GM19372 (cell line): ENCODE data around the gene TRPM3.
"Not testable (repeated sequence)": the region's sequence is repeated elsewhere in the genome, so short reads cannot be mapped to it uniquely, and the experiment has no call there.

Source experiments
- ATAC-seq: cut with Tn5 transposase; IDR thresholded peaks from one replicate; pipeline ENCODE4 v1.9.1; 2021; ENCODE audit warnings: mild to moderate bottlenecking, low read depth, moderate library complexity; ENCODE audit not compliant: unreplicated experiment

The TRPM3 gene

GRCh38 chr9:70791936-70792335 is 329.5 kb downstream of the TRPM3 start:
- no peak for ATAC-seq

DNA sequence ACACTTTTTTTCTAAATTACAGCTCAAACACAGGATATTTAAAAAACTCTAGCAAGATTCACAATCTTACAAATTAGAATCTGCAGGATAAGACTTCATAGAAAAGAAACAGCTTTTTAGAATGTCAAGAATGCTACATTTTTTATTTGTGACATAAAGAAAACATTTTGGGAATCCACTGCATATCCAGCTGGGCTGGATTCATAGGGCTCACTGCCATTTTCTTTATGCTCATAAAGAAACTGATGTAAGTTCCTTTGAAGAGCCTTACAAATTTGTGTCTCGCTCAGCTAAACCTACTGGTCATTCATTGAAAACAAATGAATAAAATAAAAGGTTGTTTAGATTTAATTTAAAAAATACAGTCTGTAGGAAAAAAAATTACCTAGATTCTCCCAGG is 332.3 kb downstream of the TRPM3 start:
- no peak for ATAC-seq

GRCh38 chr9:70784456-70784855 is 337.0 kb downstream of the TRPM3 start:
- ATAC-seq: no peak

GRCh38 chr9:70778568-70778967 is 342.9 kb downstream of the TRPM3 start:
- no peak for ATAC-seq

DNA sequence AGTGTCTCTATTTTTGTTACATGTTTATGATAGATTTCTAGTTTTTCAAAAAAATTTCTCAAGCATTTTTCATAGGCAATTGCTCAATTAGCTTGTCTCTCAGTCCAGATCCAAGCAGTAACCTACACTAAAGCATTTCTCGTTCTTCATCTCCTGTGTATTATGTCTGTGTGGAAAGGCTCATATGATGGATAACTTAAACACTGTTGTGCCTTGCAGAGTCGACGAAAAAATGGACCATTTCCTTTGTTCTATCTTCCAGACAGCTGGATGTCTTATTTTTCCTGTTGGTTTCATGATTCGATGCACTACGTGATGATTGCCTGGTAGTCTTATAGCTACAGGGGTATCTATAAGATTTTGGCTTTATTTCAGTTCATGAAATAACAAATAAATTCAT is 347.8 kb downstream of the TRPM3 start:
- no peak for ATAC-seq

DNA sequence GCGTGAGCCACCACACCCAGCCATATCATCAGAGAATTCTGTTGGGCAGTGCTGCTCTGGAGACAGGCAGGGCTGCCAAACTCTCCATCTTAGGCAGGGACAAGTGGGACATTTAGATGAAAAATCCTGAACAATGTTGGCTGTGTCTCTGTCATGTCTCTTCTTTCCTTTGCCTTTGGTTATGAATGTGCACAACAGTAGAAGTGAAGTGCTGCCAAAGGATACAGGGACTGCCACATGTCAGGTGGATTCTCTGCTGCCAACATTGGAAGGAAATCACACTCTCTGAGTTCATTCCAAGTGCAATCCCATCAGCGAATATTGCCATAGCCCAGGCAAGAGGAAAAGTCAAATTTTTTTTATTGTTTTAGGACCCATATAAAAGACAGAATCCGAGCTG is 348.8 kb downstream of the TRPM3 start:
- ATAC-seq: no peak

DNA sequence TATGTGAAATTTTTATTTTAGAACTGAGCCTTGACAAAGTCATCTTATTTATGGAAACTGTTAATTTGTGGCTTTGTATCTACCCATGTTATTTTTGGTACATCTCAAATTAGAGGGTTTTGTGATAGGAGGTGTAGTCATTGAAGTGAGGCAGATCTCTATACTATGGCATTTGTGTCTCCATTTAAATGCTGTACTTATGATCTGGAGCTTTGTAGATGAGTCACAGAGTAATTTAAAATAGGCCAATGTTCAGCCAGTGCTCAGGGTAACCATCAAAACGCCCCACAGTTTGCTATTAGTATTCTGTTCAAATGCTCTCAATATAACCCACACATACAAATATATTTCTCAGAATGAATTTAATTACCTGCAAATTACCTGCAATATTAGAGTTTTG is 355.5 kb downstream of the TRPM3 start:
- no peak for ATAC-seq

DNA sequence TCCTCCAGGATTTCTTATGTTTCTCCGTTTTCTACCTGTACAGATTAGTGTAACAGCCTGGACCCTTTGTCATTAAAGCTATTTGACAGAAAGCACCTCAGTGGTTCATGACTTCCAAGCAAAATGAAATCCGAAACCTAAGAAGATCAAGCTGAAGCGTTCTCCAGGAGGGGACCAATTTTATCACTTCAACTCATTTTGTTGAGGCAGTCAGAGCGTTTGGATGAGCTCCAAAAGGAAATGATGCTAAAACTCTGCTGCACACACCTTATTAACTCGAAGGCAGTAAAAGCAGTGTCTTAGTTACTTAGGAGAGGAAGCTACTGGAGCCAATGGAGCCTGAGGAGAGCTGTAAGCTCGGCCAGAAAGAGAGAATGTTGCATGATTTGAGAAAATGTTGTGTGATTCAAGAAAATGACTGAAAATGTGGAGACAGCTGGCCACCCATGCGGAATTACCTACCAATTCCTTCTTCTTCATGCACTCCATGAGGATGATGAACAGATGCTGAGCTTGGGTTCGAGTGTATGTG is 360.2 kb downstream of the TRPM3 start:
- no peak for ATAC-seq

DNA sequence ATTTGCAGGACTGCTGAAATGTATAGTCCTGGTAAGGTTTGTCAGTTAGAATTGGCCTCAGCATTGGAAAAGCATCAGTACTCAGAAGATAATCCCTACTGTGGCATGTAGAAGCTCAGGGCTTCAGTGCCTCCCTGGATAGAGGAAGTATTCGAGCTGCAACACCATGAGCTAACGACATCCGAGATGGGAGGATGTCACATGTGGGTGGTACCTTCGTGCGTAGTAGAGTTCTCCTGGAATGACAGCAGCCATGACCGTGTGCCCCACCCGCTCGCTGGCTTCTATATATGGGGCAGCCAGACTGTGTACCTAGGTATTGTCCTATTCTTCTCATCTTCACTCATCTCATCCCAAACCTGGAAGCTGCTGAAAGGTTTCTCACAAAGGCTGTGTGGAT is 361.2 kb downstream of the TRPM3 start:
- no peak for ATAC-seq

DNA sequence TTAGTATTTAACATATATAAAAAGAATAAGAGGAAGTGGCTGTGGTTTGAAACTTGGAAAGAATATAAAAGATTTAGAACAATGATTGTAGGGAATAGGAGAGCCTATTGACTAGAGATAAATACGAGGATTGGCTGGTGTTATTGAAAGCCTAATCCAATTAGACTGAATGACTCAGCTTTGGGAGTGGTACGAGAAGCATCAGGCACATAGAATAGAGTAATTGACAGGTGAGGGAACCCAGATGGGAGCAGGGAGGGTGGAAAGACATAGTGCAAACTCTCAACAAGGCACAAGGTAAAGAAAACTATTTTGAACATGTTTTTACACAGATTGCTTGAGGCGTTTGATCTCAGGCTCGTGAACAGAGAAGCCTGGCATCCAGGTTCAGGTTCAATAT is 368.1 kb downstream of the TRPM3 start:
- no peak for ATAC-seq

DNA sequence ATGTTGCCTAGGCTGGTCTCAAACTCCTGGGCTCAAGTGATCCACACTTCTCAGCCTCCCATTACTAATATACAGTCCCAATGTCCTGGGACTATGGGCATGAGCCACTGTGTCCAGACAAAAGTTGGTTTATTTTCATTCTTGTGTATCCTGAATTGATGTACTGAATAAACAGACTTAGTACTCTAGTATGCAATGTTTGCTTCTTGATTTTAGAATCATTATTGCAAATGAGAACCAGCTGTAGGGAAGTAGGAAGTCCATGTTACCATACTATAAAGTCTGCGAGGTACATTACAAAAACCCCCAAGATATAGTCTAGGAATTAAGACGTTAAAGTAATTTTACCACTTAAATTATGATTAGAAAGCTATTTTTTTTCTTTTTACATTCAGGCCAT is 372.4 kb downstream of the TRPM3 start:
- no peak for ATAC-seq

DNA sequence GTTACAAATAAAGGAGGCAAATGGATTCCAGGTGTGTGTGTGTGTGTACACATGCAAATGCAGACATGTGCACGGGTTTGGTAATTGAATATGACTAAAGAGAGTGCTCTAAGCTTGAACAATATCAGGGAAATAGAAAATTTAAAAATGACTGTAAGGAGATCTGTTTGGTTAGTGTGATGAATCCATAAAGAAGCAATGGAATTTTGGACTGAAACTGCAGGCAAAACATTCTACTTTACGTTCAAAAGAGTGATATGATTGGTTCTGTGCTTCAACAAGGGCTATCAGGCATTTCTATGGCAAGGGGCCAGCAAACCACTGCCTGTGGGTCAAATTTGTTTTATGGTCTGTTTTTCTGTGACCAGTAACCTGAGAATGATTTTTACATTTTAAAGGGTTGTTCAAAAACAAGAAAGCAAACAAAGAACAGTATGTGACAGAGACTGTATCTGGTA is 374.1 kb downstream of the TRPM3 start:
- no peak for ATAC-seq

DNA sequence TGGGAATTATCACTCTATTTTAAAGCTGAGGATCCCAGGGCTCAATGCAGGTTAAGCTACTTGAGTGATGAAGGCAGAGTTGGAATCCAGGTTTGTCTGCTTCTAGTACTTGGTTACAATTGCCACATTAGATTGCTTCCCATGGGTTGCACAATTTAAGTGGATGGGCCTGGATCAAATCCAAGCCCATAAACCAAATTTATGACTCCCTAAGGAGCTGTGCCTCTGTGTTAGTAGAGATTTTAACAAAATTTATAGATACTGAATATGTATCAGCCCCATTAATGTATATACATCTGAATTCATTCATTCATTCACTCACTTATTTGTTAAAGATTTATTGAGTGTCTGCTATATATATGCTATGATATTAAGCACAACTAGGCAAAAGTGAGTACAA is 374.7 kb downstream of the TRPM3 start:
- no peak for ATAC-seq

DNA sequence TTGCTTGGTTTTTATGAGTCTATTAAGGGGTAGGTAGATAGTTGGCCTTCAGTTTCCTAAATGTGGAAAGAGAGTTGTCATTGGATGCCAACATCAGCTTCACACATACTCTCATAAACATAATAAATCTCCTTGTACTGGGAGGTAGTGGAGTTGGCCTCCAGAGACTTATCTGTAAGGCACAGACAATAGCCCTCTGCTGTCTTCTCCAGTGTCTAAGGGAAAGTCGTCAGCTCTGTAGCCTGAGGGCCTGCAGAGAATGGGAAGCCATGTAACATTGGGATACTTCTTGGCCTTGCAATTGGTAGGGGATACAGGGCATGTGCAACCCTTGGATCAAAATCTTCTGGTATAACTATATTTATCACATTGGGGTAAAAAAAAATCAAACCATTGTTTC is 375.1 kb downstream of the TRPM3 start:
- no peak for ATAC-seq

- ATAC-seq: not testable (repeated sequence)
Observed at GRCh38 chr9:70724794-70725193, 396.6 kb downstream of the TRPM3 start.

DNA sequence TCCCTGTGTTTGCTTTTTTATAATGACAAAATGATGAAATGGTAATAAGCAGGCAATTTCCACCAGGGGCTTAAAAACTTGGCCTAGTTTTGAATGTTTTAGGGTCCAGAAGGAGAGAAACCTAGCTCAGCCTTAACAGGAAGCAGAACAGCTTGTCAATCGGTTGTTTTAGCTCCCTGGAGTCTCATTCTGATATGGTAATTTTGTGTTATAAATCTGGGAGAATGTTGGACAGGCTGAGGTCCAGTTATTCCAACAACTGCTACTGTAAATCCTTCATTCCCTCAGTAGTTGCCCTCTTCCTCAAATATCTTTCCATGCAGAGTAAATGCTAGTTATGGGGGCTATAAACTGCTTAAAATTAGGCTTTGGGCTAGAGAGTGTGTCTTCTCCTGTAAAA is 397.4 kb downstream of the TRPM3 start:
- ATAC-seq: not testable (repeated sequence)

GRCh38 chr9:70706797-70707196 is 414.6 kb downstream of the TRPM3 start:
- ATAC-seq: not testable (repeated sequence)

DNA sequence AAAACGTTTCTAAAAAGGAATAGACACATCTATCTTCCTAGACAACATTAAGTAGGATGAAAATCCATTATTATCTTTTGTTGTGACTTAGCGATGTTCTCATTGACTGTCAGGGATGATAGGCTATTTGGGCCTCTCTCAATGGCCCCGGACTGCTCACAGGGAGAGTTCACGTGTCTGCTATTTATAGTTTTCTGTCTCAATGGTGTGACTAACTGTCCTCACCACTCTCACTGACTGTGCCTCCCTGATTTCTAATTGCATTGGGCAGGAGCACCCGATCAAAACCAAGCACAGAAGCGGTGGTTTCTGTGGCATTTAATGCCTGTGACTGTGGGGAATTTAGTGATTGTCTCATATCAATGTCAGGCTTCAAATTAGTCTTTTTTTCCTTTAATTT is 420.3 kb downstream of the TRPM3 start:
- ATAC-seq: no peak

- ATAC-seq: no peak
Observed at GRCh38 chr9:70696694-70697335, 424.6 kb downstream of the TRPM3 start.

DNA sequence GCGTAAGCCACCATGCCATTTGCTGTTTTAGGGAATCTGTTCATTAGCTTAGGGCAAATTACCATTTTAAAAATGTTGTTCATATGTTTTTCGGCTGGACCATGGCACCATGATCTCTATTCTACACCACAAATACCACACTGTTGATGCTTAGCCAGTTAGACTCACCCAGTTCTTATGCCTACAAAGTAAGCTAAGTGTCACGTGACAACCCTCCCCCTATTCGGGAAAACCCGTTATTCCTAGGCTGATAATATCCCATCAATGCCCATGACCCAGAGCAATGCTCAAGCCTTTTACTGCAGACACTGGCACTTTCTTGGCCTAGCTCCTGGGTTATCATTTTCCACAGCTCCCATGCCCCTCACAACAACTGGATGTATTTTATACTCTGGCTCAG is 426.7 kb downstream of the TRPM3 start:
- ATAC-seq: no peak

GRCh38 chr9:70693186-70693585 is 428.2 kb downstream of the TRPM3 start:
- ATAC-seq: no peak

DNA sequence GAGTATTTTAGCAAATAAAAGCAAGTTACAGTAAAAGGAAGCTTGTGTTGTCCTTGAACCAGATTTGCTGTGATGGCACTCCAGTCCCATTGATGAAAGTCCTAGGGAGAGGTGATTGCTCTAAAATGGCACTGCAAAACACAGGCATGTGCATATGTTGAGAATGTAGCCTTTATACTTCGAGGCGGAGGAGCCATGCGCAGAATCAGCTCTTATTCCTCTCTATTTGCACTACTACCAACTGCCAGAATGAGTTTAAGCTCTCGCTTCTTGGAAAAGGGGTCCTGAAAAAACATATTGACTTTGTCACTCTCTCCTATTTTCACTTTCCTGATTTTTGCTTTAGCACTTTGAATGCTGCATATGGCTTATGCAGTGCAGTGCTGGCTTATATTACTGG is 429.0 kb downstream of the TRPM3 start:
- no peak for ATAC-seq

GRCh38 chr9:70688704-70689103 is 432.7 kb downstream of the TRPM3 start:
- no peak for ATAC-seq
